ENCODE results near the gene USP22.

Gene USP22

GRCh38 chr17:20992416-20992815 lies 50.4 kb downstream of the USP22 start:
- no peaks in the 10 kb centered on the region for H3K9me3 ChIP-seq (ENCODE audit: insufficient read depth, low read length)
- no peaks in the 10 kb centered on the region for H3K9me2 ChIP-seq (replicated peaks; ENCODE audit: insufficient read depth, low read length)
- no peak overlapping the region for H3K4me2 ChIP-seq (ENCODE audit: low read depth, low read length, poor library complexity, severe bottlenecking)
- H3K79me2 ChIP-seq (ENCODE audit: insufficient read depth, low read length) = no peaks in the 10 kb centered on the region
- TF ChIP-seq EZH2phosphoT487 (conservative IDR thresholded peaks at IDR 0.05; ENCODE audit: low read length) (no peak), CTCF (IDR thresholded peaks at IDR 0.05; ENCODE audit: insufficient read depth, low read length, poor library complexity, severe bottlenecking) (no peak)
- no peak overlapping the region for H3K9ac ChIP-seq (ENCODE audit: low read length)
- no peak overlapping the region for H2AFZ ChIP-seq (ENCODE audit: low read depth, low read length, severe bottlenecking)
- H3K4me3 ChIP-seq (ENCODE audit: insufficient read depth, low read length, poor library complexity, severe bottlenecking) = no peak overlapping the region
- H3K36me3 ChIP-seq (ENCODE audit: low read length) = no peaks in the 10 kb centered on the region
- H3K27me3 ChIP-seq (ENCODE audit: low read length) = no peaks in the 10 kb centered on the region
- H3F3A ChIP-seq (ENCODE audit: insufficient read depth) = no peaks in the 10 kb centered on the region
- no peak overlapping the region for H3K27ac ChIP-seq (ENCODE audit: low read depth, low read length)
- no peaks in the 10 kb centered on the region for H4K20me1 ChIP-seq (ENCODE audit: low read depth, low read length)

GRCh38 chr17:20991276-20992037 lies 51.4 kb downstream of the USP22 start:
- Histone ChIP-seq H3K36me3 (ENCODE audit: low read length) (no peaks in the 10 kb centered on the region), H3K27ac (ENCODE audit: low read depth, low read length) (no peak overlapping the region), H4K20me1 (ENCODE audit: low read depth, low read length) (no peaks in the 10 kb centered on the region), H3K9me3 (ENCODE audit: insufficient read depth, low read length) (no peaks in the 10 kb centered on the region), H3K9me2 (replicated peaks; ENCODE audit: insufficient read depth, low read length) (no peaks in the 10 kb centered on the region), H3F3A (ENCODE audit: insufficient read depth) (no peaks in the 10 kb centered on the region), H3K27me3 (ENCODE audit: low read length) (no peaks in the 10 kb centered on the region), H3K9ac (ENCODE audit: low read length) (no peak overlapping the region), H2AFZ (ENCODE audit: low read depth, low read length, severe bottlenecking) (no peak overlapping the region), H3K4me3 (ENCODE audit: insufficient read depth, low read length, poor library complexity, severe bottlenecking) (no peak overlapping the region), H3K79me2 (ENCODE audit: insufficient read depth, low read length) (no peaks in the 10 kb centered on the region), H3K4me2 (ENCODE audit: low read depth, low read length, poor library complexity, severe bottlenecking) (no peak overlapping the region)
- no peak for TF ChIP-seq CTCF (IDR thresholded peaks at IDR 0.05; ENCODE audit: insufficient read depth, low read length, poor library complexity, severe bottlenecking)
- TF ChIP-seq EZH2phosphoT487 (conservative IDR thresholded peaks at IDR 0.05; ENCODE audit: low read length) = no peak

- Histone ChIP-seq H3F3A (ENCODE audit: insufficient read depth) (no peaks in the 10 kb centered on the region), H3K79me2 (ENCODE audit: insufficient read depth, low read length) (no peaks in the 10 kb centered on the region), H3K27me3 (ENCODE audit: low read length) (no peaks in the 10 kb centered on the region), H3K9me3 (ENCODE audit: insufficient read depth, low read length) (no peaks in the 10 kb centered on the region), H3K36me3 (ENCODE audit: low read length) (no peaks in the 10 kb centered on the region), H3K4me3 (ENCODE audit: insufficient read depth, low read length, poor library complexity, severe bottlenecking) (no peak overlapping the region), H4K20me1 (ENCODE audit: low read depth, low read length) (no peaks in the 10 kb centered on the region), H2AFZ (ENCODE audit: low read depth, low read length, severe bottlenecking) (no peak overlapping the region), H3K9me2 (replicated peaks; ENCODE audit: insufficient read depth, low read length) (no peaks in the 10 kb centered on the region), H3K9ac (ENCODE audit: low read length) (no peak overlapping the region), H3K27ac (ENCODE audit: low read depth, low read length) (no peak overlapping the region), H3K4me2 (ENCODE audit: low read depth, low read length, poor library complexity, severe bottlenecking) (no peak overlapping the region)
- no peak for TF ChIP-seq CTCF (IDR thresholded peaks at IDR 0.05; ENCODE audit: insufficient read depth, low read length, poor library complexity, severe bottlenecking)
- TF ChIP-seq EZH2phosphoT487 (conservative IDR thresholded peaks at IDR 0.05; ENCODE audit: low read length) = no peak
These were observed 52.6 kb downstream of the USP22 start for GRCh38 chr17:20989991-20990855.

Measured in SU-DHL-6 (cell line).